Retinal pigment epithelial cell (primary cell): ENCODE results near the gene TLCD2.

Source experiments
- DNase-seq: peaks from one replicate; pipeline ENCODE4 v3.0.0-alpha.2; 2010; ENCODE audit warnings: low read depth
- H3K4me3 ChIP-seq: 2 replicates; pipeline ENCODE4 v1.5.1; 2011; ENCODE audit warnings: mild to moderate bottlenecking, low read length, control low read depth, moderate library complexity
- CTCF ChIP-seq: conservative IDR thresholded peaks from 2 replicates; pipeline ENCODE4 v1.5.1; 2011; ENCODE audit warnings: low read depth, low read length, control low read depth, inconsistent platforms

Gene TLCD2

GRCh38 chr17:1718362-1719165, 8.4 kb upstream of the TLCD2 start:
- no peak for DNase-seq
- no peak for TF ChIP-seq CTCF
- no peak overlapping the region for H3K4me3 ChIP-seq

GRCh38 chr17:1716912-1717695, 6.9 kb upstream of the TLCD2 start:
- no peak for TF ChIP-seq CTCF
- peak; percentile 99 for DNase-seq
- H3K4me3 ChIP-seq = peak overlapping the region; percentile 82

- TF ChIP-seq CTCF = no peak
- H3K4me3 ChIP-seq = peak overlapping the region; percentile 87
- DNase-seq = peak; percentile 100
Observed at GRCh38 chr17:1716076-1716911, 6.1 kb upstream of the TLCD2 start.

- no peak for DNase-seq
- no peak for TF ChIP-seq CTCF
- H3K4me3 ChIP-seq = peak overlapping the region; percentile 87
Observed at GRCh38 chr17:1715803-1716075, 5.6 kb upstream of the TLCD2 start.

GRCh38 chr17:1714980-1715802, 5.0 kb upstream of the TLCD2 start:
- TF ChIP-seq CTCF = no peak
- no peak for DNase-seq
- peak overlapping the region; percentile 87 for H3K4me3 ChIP-seq

GRCh38 chr17:1714427-1714979, 4.3 kb upstream of the TLCD2 start:
- DNase-seq = peak; percentile 93
- H3K4me3 ChIP-seq = peak overlapping the region; percentile 87
- TF ChIP-seq CTCF = no peak
